ENCODE results near the gene SH2D1B.

DNA sequence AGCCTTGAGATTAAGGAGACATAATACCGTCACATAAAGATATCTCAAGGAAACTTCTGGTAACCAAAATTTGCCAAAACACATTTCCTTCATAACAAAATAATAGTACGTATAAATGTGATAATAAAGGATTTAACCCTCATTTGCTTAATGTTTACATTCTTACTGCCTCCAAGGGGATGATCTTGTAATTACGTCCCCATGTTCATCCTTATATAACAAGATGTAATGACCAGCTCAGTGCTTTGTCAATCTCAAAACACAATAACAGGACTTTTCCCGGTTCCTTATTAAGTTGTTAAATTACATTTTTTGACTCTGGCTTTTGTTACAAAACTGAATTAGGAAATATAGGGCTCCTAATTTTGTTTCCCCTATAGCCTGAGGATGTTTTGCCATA lies 44.4 kb upstream of the SH2D1B start:
- no peak for TF ChIP-seq TAF1 (IDR thresholded peaks at IDR 0.05; ENCODE audit: borderline replicate concordance, low read depth, low read length)
- no peak for TF ChIP-seq POLR2AphosphoS5 (IDR thresholded peaks at IDR 0.05; ENCODE audit: low read depth, low read length)
